HG03025 (cell line): ENCODE results near the gene RBBP8NL.

Experiments
- ATAC-seq: cut with Tn5 transposase; IDR thresholded peaks from one replicate; pipeline ENCODE4 v1.9.1; 2021; ENCODE audit warnings: mild to moderate bottlenecking, moderate library complexity; ENCODE audit not compliant: unreplicated experiment, low FRiP score

The RBBP8NL gene

GRCh38 chr20:62366370-62367135 is 60.8 kb downstream of the RBBP8NL start:
- no peak for ATAC-seq

DNA sequence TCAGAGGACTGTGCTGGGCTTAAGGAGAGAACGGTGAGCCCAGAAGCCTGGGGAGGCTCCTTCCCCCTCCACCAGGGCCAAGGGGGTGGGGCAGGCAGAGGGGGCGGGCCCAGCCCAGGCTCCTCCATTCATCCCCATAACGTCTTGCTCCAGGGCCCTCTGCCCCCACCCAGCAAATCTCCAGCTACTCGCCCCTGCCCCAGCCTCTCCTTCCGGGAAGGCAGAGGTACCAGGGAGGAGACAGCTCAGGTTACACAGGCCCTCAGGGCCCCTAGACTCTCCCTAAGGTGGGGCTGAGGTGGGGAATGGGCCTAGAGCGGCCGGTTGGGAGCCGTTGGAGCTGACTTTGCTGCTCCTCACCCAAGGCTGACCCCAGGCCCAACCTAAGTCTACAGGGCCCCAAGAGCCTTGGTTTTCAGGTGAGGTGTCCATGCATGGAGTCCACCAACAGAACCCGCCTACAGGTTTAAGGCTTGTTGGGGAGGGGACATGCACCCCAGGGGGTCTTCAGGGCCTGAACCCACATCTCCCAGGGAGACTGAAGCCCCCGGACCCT is 61.4 kb downstream of the RBBP8NL start:
- no peak for ATAC-seq

- ATAC-seq, result no peak
Observed at GRCh38 chr20:62364911-62365736, 62.2 kb downstream of the RBBP8NL start.

GRCh38 chr20:62363920-62364851 is 63.2 kb downstream of the RBBP8NL start:
- ATAC-seq, result no peak

DNA sequence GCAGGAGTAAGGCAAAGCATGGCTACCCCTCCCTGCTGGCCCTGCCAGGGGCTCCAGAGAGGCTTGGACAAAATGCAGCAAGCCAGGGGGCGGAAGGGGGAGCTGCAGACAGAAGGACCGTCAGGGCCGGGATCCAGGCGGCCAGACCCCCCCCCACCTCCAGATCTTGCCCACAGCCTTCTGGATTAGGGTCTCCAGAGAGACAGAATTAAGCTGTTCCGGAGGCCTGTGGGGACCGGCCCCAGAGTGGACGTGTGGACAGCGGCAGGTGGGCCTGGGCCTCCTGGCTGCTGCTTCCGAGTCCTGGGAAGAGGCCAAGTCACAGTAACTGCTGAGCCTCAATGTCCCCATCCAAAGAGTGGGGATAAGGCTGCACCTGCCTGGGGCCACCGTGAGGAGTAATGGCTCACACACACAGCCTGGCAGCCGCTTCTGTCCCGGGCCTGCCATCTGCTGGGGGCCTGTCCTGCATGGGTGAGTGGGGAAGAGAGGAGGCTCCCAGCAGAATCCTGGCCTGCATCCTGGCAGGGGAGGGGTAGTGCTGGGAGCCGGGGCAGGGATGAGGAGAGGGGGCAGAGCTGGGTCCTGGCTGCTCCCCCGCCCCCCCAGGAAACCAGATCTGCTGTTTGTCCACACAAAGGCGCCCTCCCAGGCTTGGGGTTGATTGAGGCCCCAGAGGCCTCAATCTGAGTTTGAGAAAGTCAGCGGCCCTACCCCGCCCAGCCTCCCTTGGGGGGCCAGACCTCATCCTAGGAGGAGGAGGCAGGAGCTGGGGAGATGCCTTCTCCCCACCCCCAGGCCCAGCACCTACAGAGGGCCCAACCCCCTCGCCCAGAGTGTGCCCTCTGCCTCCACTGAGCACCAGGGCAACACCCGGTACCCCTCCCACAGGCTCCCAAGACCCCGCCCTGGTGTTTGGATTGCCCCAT is 64.1 kb downstream of the RBBP8NL start:
- ATAC-seq, result no peak

DNA sequence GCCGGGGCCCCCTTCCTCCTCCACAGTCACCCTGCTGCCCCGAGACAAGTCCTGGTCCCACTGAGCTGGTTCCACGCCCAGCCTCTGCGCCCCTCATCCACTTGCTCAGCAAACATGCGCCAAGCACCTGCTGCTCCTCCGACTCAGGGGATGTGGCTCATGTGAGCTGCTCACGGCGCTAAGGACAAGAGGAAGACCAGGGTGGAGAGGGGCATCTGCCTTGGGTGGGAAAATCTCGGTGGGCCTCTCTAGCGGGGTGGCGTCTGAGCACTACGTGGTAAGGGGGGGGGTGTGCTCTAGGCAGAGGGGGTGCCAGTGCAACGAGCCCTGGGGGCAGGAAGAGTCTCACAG is 64.8 kb downstream of the RBBP8NL start:
- ATAC-seq, result no peak

DNA sequence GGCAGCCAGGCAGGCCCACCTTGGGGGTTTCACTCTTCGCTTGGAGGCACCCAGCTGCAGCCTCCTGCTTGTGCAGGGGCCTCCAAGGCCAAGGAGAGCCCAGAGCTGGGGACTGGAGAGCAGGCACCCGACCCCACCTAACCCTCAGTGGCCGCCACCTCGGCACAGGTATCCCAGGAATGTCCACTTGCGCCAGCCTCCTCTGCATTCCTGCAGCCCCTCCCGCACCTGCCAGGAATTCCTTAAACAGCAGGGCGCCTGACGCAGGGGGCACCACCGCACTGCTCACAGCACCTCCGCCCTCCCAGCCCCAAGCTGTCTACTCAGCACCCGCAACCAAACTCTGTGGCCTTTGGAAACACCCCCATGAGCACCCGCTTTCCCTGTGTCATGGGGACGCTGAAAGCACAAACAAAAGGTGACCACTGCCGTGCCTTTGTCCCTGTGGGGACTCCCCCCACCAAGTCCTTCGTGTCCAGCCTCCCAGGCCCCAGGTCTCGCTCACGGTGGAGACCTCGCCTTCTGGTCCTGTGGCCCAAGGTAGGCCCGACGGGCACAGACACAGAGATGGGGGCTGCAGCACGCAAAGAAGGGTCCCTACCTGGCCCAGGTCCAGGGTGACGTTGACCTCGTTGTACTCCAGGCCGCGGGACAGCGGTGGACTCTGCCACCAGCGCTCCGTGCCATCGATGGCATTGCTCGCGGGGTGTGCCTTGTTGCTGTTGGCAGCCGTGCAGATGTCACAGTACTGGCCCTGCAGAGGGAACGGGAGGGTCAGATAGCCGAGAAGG is 65.3 kb downstream of the RBBP8NL start:
- ATAC-seq, result no peak

- ATAC-seq, result no peak
Observed at GRCh38 chr20:62360854-62361798, 66.2 kb downstream of the RBBP8NL start.
